C4-2B (cell line): Measurements from ENCODE around the gene NOA1.
"Not testable (repeated sequence)": the region's sequence is repeated elsewhere in the genome, so short reads cannot be mapped to it uniquely, and the experiment has no call there.

Source experiments
- H3K27ac ChIP-seq: fragments of 450-650 bp; 2 replicates; pipeline ENCODE4 v1.5.1; 2017
- CTCF ChIP-seq: fragments of 450-650 bp; conservative IDR thresholded peaks from 2 replicates; pipeline ENCODE4 v1.5.1; 2017; ENCODE audit warnings: mild to moderate bottlenecking
- ZFX ChIP-seq: fragments of 450-650 bp; IDR thresholded peaks from 2 replicates; pipeline ENCODE4 v1.6.1; 2017

The NOA1 gene

GRCh38 chr4:56958111-56958517 is 19.3 kb downstream of the NOA1 start:
- H3K27ac ChIP-seq: no peak overlapping the region
- TF ChIP-seq ZFX (no peak), CTCF (no peak)

DNA sequence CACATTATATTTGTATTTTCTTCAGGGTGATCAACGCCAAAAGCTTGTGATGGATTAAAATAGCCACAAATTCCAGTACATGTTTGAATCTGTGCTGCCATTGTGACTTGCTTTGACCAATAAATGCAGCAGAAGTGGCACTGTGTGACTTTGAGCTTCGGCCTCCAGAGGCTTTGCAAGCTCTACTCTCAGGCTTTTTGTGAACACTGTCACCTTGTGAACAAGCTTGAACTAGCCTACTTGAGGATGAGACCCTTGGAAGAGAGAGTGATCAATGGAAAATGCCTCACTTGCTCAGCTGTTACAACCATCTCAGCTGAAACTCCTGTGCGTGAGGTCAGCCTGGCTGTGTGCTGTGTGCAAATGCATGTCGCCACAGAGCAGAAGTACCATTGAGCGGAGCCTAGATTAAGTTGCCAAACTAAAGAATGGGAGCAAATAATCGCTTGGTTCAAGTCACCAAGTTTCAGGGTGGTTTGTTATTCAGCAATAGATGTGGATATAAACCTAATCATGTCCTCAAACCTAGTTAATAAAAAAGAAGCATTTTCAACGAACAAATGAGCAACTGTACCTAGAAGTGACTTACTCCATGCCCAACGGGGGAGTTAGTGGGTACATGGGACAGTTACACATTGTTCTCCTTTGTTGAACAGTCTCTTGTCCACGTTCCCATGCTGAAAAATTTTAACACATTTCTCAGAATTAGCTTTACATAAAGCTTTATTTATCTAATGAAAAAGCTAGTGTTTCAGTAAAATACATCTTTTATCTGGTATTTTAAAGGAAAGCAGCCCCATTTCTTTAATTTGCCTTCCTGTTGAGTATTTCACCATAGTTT is 23.5 kb downstream of the NOA1 start:
- no peak for TF ChIP-seq ZFX
- no peak for TF ChIP-seq CTCF
- H3K27ac ChIP-seq: no peak overlapping the region

GRCh38 chr4:56941403-56941802 is 36.0 kb downstream of the NOA1 start:
- TF ChIP-seq CTCF (no peak), ZFX (no peak)
- H3K27ac ChIP-seq: no peak overlapping the region

DNA sequence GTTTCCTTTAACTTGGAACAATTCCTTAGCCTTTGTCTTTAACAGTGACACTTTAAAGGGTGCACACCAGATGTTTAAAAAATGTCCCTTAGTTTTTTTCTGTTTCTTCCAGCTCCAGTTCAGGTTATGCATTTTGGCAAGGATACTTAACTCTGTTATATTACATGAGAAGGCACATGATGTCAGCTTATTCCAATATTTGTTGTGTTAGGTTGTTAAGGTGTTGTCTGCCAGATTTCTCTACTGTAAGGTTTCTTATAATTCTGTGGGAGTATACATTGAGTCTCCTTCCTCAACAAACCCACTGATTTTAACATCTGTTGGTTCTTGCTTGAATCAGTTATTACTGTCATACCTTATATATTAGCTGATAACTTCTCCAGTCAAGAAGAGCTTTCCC is 36.4 kb downstream of the NOA1 start:
- H3K27ac ChIP-seq: no peak overlapping the region
- no peak for TF ChIP-seq ZFX
- TF ChIP-seq CTCF: no peak

GRCh38 chr4:56940403-56940802 is 37.0 kb downstream of the NOA1 start:
- TF ChIP-seq CTCF (no peak), ZFX (no peak)
- H3K27ac ChIP-seq: no peak overlapping the region

- not testable (repeated sequence) for H3K27ac ChIP-seq
Observed at GRCh38 chr4:56939826-56940225, 37.6 kb downstream of the NOA1 start.

DNA sequence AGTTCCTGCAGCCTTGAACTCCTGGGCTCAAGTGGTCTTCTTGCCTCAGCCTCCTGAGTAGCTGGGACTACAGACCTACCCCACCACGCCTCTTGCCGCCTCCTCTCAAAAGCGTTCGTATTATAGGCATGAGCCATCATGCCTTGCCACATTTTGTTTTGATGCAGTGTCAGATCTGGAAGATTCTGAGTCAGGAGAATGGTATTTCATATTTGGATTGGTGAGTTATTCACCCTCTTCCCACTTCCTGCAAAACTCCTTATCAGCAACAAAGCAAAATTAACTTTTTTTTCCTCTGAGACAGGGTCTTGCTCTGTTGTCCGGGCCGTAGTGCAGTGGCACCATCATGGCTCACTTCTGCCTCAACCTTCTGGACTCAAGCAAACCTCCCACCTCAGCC is 40.1 kb downstream of the NOA1 start:
- H3K27ac ChIP-seq: no peak overlapping the region
- TF ChIP-seq ZFX (no peak), CTCF (no peak)

DNA sequence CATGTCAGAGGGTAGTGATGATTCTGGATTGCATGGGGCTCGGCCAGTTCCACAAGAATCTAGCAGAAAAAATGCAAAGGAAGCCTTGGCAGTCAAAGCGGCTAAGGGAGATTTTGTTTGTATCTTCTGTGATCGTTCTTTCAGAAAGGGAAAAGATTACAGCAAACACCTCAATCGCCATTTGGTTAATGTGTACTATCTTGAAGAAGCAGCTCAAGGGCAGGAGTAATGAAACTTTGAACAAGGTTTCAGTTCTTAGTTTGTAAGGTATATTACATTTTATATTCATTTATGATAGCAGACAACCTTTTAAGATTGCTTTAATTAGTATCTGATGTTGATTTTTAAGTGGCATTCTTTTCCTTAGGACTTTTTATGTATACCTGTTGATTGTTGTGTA is 45.5 kb downstream of the NOA1 start:
- TF ChIP-seq ZFX (no peak), CTCF (no peak)

More for the DNA sequence above, 45.5 kb downstream of the NOA1 start:
- no peak overlapping the region for H3K27ac ChIP-seq
